ENCODE data around the gene CASP14.
"Not testable (repeated sequence)": the region's sequence is repeated elsewhere in the genome, so short reads cannot be mapped to it uniquely, and the experiment has no call there.

Gene CASP14

DNA sequence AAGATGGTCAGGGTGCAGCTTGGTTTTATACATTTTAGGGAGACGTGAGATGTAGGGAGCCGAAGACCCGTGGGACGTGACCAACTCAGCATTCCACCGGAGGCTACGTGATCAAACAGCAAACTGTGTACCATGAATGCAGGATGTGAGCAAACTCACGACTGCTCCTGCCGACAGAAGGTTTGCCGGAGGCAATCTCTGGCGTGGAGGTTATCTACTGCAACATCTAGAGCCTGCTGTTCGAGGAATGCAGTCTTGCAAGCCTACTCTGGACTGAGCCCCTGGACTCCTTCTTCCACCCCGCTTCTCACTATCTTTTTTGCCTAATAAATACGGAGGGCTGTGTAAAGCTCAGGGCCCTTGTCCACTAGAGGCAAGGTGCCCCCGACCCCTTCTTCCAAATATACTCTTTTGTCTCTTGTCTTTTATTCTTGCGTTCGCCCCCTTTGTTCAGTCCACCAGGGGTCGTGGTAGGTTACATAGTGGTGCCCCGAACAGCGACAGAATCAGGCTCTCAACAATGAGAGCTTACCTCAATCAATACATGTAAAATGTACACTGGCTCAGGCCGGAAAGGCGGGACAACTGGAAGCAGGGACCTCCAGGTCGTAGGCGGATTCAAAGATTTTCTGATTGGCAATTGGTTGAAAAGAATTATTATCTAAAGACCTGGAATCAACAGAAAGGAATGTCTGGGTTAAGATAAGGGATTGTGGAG, 23.8 kb downstream of the CASP14 start:
- no peak for DNase-seq (ENCODE audit: low read depth in 2 of 2)

DNA sequence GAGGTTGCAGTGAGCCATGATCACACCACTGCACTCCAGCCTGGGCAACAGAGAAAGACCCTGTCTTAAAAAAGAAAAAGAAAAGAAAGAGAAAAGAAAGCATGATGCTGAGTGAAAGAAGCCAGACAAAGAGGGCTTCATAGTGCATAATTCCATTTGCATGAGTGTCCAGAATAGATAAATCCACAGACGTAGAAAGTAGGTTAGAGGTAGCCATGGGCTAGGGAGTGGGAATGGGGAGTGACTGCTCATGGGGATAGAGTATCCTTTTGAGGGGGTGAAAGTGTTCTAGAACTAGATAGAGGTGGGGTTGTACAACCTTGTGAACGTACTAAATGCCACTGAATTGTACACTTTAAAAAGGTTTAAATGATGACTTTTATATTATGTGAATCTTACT, 25.1 kb downstream of the CASP14 start:
- DNase-seq (ENCODE audit: low read depth in 2 of 2): no peak

- DNase-seq (ENCODE audit: low read depth in 2 of 2): no peak
Measured at GRCh38 chr19:15075806-15076205, 26.5 kb downstream of the CASP14 start.

DNA sequence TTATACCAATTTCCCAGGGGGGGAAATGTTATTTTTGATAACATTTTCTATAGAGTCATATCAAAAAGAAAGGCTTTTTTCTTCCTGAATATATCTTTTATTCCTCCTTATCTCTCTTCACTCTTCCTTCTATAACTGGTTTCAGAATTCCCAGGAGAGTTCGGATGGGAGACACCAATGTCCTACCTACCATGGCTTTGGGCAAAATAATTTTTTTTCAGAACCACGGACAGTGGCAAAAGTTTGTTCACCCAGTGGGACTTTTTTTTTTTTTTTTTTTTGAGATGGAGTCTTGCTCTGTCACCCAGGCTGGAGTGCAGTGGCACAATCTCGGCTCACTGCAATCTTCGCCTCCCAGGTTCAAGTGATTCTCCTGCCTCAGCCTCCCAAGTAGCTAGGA, 30.7 kb downstream of the CASP14 start:
- not testable (repeated sequence) for DNase-seq (ENCODE audit: low read depth in 2 of 2)

DNA sequence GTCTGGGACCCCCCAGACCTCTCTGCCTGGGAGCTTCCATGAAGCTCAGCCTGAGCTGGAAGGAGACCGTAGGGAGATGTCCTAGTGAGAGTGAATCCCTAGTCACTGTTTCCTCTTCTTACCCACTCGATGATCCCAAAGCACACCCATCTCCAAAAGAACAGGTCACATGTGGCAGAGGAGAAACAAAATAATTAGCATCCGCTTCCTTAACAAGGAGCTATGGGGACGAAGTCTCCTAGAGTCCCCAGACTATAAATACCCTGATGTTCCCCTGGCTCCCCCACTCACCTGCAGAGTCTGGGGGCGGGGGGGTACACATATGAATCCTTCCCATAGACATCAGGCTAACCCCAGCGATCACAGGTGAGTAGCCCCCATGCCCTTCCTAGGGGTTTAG, 32.6 kb downstream of the CASP14 start, which contains the start of gene OR1I1:
Gene OR1I1, plus strand, starts transcription at position 301 of the 400 bp plus-strand sequence. CDS start 4,855 bp downstream, outside the sequence.
- no peak for DNase-seq (ENCODE audit: low read depth in 2 of 2)

DNA sequence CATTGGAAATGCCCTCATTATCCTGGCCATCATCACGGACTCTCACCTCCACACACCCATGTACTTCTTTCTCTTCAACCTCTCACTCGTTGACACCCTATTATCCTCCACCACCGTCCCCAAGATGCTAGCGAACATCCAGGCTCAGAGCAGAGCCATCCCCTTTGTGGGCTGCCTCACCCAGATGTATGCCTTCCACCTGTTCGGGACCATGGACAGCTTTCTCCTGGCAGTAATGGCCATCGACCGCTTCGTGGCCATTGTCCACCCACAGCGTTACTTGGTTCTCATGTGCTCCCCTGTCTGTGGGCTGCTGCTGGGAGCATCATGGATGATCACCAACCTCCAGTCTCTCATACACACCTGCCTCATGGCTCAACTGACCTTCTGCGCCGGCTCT, 37.9 kb downstream of the CASP14 start:
- no peak for DNase-seq (ENCODE audit: low read depth in 2 of 2)

GRCh38 chr19:15091918-15092753, 42.9 kb downstream of the CASP14 start:
- DNase-seq (ENCODE audit: low read depth in 2 of 2): peak in 1 of 2 donors; percentile 19

- no peak for DNase-seq (ENCODE audit: low read depth in 2 of 2)
Measured at GRCh38 chr19:15093001-15093400, 43.7 kb downstream of the CASP14 start.

GRCh38 chr19:15096223-15096622, 46.9 kb downstream of the CASP14 start:
- no peak for DNase-seq (ENCODE audit: low read depth in 2 of 2)

GRCh38 chr19:15097980-15098379, 48.7 kb downstream of the CASP14 start:
- DNase-seq (ENCODE audit: low read depth in 2 of 2): not testable (repeated sequence)

- no peak for DNase-seq (ENCODE audit: low read depth in 2 of 2)
Measured at GRCh38 chr19:15098460-15098859, 49.2 kb downstream of the CASP14 start.

GRCh38 chr19:15099017-15099582, 49.8 kb downstream of the CASP14 start:
- DNase-seq (ENCODE audit: low read depth in 2 of 2): no peak

DNA sequence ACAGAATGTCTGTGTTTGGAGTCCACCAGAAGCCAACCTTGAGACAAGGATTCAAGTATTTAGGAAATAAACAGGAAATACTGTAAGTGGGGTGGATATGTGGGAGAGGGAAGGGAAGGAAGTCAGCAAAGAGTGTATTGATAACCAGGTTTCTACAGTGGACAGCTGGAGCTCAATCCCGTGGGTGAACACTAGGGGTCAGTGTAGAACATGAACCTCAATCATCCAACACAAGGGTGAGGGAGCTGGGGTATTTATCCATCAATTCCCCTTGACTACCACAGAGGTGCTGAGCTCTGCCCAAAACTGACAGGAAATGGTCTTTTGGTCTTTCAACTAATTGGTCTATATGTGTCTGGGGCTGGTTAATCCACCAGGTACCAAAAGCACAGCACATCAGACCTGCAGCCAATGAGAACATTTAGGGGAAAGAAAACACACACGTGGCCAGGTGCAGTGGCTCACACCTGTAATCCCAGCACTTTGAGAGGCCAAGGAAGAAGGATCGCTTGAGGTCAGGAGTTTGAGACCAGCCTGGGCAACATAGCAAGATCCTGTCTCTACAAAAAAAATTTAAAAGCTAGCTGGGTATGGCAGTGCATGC, 52.3 kb downstream of the CASP14 start:
- peak in 1 of 2 donors; percentile 22 for DNase-seq (ENCODE audit: low read depth in 2 of 2)

DNA sequence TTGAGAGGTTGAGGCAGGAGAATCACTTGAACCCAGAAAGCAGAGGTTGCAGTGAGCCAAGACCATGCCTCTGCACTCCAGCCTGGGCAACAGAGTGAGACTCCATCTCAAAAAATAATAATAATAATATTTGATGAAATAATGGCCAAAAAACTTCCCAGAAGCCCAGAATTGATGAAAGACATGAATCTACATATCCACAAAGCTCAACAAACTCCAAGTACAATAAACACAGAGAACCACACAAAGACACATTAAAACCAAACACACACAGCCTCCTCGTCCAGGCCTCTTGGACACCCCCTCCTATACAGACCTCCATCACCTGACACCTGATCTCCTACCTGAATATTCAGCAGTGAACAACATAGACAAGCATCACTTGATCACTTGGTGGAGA, 54.7 kb downstream of the CASP14 start:
- DNase-seq (ENCODE audit: low read depth in 2 of 2): no peak

GRCh38 chr19:15104411-15104810, 55.1 kb downstream of the CASP14 start:
- no peak for DNase-seq (ENCODE audit: low read depth in 2 of 2)

DNA sequence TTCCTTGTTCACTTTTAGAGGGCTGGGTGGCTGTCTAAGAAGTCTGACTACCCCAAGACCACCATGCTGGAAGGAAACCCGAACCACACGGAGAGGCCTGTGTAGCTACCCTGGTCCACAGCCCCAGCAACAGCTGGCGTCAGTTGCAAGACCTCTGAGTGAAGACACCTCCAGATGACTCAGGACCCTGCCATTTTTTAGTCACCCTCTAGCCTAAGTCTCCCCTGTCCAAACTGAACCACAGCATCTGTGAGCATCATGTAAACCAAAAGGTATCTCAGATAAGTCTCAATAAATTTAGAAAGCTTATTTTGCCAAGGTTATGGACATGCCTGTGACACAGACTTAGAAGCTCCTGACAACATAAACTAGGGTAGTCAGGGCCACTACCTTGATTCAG, 55.8 kb downstream of the CASP14 start:
- DNase-seq (ENCODE audit: low read depth in 2 of 2): no peak

- DNase-seq (ENCODE audit: low read depth in 2 of 2): peak; percentile 26 to 27
Measured at GRCh38 chr19:15107061-15108010, 58.1 kb downstream of the CASP14 start, which contains the start of gene SYDE1. TSS of gene SYDE1 (plus strand) at chr19:15107401. CDS start at chr19:15107434, 33 bp downstream.

All from stimulated activated CD8-positive, alpha-beta memory T cell treated with anti-CD3 and anti-CD28 coated beads, Interleukin-15, amount 100 ng/mL, for 48 hours (primary cell).